ENCODE results near the gene RNFT2.
A peak's percentile ranks its signal among the peaks of the same experiment; 100 is the strongest.
"Not testable (repeated sequence)": the region's sequence is repeated elsewhere in the genome, so short reads cannot be mapped to it uniquely, and the experiment has no call there.

The RNFT2 gene

DNA sequence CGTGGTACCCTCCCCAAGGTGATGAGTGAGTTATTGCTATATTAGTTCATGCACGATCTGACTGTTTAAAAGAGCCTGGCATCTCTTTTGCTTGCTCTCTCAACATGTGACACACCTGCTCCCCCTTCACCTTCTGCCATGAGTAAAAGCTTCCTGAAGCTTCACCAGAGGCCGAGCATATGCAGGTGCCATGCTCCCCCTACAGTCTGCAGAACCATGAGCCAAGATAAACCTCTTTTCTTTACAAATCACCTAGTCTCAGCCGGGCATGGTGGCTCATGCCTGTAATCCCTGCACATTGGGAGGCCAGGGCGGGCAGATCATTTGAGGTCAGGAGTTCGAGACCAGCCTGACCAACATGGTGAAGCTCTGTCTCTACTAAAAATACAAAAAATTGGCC lies 61.8 kb downstream of the RNFT2 start:
- no peak for DNase-seq

DNA sequence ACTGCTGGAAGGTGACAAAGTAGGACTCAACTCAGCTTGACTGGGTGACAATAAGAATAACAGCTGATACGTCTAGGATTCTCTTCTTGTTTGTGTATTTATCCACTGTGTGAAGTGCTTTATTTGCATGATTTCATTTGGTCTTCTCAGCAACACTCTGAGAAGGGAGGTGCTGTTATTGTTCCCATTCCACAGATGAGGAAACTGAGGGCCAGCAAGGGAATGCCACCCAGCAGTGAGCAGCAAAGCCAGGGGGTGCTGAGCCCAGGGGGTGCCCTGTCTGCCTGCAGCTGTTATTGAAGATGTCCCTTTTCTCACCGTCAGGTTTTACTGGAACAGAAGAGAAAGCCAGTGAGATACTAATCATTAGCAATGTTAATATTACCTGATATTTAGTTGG lies 62.8 kb downstream of the RNFT2 start:
- no peak for DNase-seq

DNA sequence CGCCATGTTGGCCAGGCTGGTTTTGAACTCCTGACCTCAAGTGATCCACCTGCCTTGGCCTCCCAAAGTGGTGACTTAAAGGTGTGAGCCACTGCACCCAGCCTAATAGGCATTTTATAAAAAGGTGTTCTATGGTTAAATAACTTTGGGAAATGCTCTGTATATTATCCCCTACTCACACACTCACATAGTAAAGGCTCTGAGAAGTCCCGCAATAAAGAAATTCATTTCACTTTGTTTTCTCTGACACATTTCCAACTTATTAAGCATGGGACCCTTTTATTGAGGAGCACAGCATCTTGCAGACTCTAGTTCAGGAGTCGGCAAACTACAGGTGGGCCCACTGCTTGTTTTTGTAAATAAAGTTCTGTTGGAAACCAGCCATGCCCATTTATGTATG lies 63.9 kb downstream of the RNFT2 start:
- no peak for DNase-seq

DNA sequence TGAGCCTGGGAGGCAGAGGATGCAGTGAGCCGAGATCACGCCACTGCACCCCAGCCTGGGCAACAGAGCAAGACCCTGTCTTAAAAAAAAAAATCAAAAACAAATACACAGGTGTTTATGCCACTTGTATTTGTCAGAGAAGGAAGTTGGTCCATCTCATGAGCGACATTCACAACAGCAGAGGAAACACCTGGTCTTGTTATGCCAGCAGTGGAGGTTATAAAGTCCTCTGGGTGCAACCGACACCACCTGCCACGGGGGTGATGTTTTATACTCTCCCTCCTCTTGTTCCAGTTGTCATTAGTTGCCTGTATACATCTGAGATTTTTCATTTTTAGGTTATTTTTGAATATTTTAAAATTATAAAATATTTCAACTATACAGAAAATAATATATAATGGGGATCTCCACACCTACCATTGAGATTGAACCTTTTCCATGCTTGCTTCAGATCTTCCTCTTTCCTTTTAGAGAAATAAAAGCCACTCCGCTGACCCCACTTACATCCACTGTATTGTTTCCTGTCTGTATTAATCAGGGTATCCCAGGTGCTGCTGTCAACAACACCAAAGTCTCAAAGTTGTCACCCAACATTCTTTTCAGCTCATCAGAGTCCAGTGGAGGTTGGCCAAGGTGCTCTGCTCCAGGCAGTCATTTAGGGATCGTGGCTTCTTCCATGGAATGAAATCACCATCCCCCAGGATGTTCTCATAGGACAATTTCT lies 65.1 kb downstream of the RNFT2 start:
- DNase-seq: no peak

DNA sequence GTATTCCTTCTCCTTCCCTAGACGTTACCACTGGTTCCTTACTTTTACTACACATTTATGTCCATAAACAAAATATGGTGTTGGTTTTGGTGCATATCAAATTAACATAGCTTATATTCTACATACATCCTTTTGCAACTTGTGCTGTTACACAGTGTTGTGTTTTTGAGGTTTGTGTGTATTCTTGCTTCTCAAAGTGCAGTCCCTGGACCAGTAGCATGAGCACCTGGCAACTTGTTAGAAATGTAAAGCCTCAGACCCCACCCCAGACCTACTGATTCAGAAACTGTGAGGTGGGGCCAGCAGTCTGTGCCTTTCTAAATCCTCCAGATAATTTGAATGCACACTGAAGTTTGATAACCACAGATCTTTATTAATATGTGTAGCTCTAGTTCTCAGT lies 65.9 kb downstream of the RNFT2 start:
- DNase-seq: no peak

DNA sequence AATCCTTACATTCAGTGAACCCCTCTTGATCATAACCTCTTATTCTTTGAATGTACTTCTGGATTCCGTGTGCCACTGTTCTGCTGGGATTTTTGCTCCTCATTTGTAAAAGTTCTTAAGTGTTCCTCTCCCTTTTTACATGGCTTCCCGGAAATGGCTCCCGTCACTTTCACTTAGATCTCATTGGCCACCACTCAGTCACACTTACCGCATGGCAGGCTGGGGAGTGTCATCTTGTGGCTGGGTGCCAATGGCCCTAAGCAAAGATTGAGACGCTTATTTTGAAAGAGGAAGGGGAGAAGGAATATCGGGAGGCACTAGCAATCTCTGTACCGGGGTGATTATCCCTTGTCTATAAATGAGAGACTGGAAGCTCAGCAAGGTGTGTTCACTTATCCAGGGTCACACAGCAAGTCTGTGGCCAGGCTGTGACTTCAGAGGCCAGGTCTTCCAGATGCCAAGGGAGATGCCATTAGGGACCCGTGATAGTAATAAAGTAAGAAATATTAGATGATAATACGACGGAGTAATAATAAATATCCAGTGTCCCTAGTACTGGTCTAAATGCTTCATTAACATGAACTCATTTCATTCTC lies 68.8 kb downstream of the RNFT2 start:
- no peak for DNase-seq

DNA sequence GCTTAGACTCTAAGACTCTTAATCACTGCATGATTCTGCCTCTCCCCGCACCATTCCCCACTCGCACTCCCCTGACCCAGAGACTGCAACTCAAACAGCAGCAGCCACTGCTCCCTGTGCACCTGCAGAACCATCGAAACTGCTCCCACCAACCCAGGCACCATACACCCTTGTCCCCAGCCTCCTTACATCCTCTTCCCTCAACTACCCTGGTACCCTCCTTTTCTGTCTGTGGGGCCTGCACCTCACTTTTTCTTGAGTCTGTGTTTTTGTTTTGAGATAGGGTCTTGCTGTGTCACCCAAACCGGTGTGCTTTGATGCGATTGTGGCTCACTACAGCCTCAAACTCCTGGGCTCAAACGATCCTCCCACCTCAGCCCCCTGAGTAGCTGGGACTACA lies 69.4 kb downstream of the RNFT2 start:
- DNase-seq: no peak

DNA sequence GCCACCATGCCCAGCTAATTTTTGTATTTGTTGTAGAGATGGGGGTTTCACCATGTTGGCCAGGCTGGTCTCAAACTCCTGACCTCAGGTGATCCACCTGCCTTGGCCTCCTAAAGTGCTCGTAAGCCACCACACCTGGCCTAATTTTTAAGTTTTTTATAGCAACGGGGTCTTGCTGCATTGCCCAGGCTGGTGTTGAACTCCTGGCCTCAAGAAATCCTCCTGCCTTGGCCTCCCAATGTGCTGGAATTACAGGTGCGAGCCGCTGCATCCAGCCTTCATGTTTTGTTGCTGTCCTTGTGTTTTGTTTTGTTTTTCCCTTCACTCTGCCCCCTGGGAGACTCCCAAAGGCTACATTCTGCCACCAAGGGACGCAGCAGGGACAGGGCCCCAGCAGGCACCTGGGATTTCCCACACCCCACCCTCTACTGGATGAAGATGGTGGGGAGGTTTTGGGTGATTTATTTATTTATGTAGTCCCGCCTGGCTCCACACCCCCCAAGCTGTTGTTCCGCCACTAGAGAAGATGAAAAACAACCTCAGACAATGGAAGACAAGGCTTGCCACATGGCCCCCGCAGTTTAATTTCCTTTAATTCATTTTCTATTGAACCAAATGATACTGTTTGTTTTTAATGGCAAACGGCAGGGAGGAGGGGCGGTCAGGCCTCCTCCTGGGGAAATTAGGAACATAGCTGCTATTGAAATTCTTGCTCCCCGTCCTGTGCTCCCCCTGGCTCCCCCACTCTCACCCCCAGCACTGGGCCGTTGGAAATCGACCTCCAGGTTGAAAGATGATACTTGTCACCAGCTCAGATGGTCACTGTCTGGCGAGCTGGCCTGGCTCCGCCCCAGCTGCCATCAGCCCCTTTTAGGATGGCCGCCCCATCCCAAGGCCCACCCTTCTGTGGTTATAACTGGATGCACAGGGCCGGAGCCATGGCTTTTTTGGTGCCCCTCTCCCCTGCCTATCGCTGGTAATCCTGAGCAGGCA lies 70.3 kb downstream of the RNFT2 start:
- DNase-seq: no peak

DNA sequence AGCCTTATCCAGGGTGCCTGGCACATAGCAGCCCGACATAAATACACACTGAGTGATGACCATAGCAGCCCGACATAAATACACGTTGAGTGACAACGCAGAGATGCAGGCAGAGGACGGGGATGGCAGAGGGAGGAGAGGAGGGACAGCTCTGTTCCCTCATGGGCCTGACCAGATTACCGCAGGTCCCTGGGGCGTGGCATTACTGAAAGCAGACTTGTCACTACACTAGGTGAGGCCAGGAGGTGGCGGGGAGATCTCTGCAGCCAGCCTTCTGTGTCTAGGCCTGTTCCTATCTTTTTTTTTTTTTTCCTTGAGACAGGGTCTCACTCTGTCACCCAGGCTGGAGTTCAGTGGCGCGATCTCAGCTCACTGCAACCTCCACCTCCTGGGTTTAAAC lies 74.1 kb downstream of the RNFT2 start:
- DNase-seq: no peak

DNA sequence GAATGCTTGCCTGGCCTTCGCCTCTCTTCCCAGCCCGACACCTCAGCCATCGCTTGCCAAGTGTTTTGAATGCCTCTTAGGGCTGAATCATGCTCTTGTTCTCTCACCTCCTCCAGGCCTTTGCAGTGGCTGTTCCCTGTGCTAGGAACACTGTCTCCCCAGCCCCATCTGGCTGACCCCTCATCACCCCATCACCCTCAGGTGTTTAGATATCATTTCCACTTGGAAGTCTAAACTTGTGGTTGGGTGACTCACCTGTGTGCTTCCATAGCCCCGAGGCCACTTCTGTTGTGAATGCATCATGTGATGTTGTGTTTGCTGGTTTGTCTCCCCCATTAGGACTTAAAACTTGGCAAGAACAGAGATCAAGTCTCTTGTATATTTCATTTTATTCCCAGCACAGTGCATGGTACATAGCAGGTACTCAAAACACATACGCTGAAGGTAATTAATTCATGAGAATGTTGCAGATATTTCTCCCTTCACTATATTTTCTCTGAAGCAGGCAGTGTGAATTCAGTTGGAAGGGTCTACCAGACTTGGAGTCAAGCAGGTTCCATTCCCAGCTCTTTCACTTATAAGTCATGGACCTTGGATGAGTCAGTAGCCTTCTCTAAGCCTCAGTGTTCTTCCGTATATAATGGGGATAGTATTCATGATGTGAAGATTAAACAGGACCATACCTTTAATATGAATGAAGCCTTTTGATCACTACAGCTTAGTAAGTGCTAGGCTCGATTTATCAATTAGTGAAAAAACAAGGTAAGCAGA lies 75.3 kb downstream of the RNFT2 start:
- DNase-seq: no peak

DNA sequence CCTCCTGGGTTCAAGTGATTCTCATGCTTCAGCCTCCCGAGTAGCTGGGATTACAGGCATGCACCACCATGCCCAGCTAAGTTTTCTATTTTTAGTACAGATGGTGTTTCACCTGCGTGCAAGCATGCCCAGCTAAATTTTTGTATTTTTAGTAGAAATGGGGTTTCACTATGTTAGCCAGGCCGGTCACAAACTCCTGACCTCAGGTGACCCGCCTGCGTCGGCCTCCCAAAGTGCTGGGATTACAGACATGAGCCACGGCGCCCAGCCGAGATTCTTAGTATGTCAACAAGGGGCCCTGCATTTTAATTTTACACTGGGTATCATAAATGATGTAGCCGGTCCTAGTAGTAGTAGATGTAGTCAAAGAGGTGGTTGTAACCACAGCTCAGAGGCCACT lies 76.7 kb downstream of the RNFT2 start:
- DNase-seq: not testable (repeated sequence)

DNA sequence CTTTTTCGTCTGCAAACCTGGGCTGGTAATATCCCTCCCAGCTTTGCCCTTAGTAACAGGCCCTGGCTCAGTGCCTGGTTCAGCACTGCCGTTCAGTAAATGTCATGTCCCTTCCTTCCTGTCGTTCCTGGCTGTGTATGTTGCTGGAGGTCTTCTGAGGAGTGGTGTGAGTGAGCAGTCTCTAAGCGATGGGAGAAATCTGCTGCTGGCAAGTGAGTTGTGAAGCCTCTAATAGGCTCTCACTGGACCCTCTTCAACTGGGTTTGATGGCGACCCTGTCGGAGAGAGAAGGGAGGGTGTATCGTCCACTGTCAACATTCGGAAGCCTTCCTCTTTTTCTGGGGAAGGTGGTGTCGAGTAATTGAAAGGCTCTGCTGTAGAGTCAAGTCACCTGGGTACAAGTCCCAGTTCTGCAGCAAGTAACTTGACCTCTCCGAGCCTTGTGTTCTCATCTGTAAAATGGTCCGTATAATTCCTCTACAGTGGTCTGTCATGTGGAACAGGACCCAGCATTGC lies 80.3 kb downstream of the RNFT2 start:
- no peak for DNase-seq

DNA sequence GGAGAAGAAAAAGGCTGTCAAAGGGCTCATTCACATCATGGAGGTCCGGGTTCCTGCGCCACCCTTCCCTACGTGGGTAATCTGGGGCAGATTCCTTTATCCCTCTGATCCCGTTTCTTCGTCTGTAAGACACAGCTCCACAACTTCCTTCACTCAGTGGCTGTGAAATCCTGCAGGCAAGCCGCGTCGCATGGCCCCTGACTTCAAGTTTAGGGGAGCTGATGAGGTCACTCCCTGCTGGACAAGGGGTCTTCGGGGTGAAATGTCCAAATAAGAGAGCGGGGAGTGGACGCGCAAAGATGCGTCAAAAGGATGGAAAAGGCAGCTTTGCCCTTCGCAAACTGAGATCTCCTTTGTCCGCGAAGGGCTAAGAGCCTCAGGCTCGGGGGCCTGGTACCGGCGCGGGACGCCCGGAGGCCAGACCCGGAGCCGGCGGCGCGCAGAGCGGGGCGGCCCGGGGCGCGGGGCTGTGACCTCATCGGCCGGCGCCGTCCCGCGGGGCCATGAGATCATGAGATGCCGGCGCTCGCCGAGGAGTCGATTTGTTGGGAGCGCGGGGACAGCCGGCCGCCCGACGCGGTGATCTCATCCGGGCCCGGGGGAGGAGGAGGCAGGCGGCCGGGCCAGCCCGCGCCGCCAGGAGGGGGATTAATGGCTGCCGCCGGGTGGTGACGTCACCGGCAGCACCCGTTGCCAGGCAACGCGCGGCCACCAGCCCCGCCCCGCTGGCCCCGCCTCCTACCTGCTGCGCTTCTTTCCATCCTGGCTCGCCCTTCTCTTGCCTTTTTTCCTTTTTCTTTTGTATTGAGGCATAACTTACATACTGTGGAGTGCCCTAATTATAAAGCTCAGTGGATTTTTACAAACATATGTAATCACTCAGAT lies 81.1 kb downstream of the RNFT2 start:
- peak; percentile 91 for DNase-seq

DNA sequence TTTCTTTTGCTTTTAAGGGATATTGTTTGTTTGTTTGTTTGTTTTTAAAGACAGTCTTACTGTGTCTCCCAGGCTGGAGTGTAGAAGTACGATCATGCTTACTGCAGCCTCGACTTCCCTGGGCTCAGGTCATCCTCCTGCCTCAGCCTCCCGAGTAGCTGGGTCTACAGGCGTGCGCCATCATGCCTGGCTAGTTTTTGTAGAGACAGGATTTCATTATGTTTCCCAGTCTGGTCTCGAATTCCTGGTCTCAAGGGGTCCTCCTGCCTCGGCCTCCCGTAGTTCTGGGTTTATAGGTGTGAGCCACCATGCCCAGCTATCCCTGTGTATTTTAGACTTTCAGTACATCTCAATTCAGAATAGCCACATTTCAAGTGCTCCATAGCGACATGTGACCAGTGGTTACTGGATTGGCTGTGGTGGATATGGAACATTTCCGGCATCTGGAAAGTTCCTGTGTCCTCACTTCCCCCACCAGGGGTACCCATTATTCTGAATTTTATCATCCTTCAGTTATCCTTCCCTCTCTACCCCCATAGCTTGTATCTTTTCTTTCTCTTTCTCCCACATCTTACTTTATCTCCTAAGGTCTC lies 82.0 kb downstream of the RNFT2 start:
- DNase-seq: no peak

DNA sequence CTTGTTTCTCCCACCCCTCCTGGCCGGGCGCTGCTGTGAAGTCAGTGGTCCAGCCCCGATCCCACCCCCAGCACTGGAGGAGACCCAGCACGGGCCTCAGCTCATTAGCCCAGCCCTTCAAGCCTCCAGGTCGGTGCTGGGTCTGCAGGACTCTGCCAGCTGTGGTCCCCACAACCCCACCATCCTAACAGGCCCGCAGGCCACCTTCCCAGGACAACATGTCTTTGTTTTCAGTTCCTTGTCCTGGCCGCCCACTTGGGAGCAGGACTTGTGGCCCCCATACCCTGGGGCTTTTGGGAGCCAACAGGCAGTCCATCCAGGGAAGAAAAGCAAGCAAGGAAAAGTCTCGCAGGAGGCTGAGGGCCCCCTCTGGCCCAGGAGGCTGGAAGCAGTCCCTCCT lies 83.2 kb downstream of the RNFT2 start:
- DNase-seq: no peak

DNA sequence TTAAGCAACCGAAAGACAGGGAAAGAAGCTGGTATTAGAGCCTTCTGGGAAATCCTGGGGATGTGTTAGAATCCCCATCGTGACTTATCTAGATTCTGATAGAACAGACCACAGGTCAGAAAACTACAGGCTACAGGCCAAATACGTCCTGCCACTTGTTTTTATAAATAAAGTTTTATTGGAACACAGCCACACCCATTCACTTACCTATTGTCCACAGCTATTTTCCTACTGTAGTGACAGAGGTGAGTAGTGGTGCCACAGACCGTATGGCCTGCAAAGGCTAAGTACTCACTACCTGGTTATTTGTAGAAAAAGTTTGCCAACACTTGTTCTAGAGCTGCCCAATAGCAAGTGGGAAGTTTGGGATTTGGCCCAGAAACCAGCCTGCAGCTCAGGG lies 89.3 kb downstream of the RNFT2 start:
- no peak for DNase-seq

DNA sequence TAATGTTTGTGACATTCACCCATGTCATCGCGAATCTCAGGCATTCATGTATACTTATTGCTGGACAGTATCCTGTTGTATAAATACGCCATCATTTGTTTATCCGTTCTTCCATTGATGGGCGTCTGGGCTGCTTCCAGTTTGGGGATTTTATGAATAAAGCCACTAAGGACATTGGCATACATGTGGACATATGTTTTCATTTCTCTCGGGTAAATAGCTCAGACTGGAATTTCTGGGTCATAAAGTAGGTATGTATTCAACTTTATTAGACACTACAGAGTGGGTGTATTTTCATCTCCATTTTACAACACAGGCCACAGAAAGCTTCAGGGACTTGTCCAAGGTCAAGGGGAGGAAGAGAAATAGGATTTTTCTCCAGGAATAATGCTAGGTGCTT lies 94.2 kb downstream of the RNFT2 start:
- no peak for DNase-seq

DNA sequence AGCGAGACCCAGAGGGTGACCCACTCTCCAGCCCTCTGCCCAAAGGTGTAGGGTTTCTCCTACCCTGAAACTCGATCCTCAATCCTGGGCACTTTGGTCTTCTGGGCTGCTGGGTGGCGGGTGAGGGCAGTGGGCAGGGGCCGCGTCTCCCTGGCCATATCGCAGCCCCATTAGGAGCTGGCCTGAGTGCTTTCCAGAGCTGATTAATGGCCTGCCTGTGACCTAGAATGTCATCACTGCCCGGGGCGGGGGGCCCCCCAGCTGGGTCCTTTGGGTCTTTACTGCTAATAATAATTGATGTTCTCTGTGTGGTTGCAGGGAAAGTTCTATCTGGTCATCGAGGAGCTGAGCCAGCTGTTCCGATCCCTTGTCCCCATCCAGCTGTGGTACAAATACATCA lies 95.4 kb downstream of the RNFT2 start:
- DNase-seq: no peak

DNA sequence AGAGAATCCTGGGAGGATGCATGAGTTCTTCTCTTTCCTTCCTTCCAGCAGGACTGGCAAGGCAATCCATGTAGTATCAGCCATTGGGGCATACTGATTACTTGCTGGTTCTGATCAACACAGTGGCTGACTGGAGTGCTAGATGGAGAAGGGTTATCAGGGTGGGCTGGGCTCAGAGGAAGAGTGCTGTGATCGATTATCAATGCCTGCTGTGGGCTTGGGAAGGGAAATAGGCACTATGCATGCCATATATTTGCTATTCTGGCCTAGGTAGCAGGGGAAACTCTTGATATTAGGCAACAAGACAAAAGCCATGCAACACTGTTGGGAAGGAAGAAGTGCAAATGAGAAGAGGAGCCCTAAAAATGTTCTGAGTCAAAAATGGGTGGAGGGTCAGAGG lies 97.4 kb downstream of the RNFT2 start:
- no peak for DNase-seq

DNA sequence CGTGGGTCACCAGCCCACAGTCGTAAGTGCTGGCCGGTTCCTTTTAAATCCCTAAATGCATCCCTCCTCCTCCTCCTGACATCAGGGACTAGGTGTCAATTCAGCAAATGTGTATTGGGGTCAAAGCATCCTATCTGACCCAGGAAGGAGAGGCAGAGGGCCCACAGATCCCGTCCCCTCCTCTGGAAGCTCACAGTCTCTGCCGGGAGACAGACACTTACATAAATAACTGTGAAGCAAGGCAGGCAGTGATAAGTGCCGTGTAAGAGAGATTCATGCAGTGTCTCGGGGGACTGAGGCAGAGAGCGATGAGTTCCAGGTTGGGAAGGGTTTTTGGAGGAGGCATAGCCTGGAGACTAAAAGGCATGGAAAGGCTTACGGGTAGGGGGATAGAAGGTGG lies 99.0 kb downstream of the RNFT2 start:
- no peak for DNase-seq

DNA sequence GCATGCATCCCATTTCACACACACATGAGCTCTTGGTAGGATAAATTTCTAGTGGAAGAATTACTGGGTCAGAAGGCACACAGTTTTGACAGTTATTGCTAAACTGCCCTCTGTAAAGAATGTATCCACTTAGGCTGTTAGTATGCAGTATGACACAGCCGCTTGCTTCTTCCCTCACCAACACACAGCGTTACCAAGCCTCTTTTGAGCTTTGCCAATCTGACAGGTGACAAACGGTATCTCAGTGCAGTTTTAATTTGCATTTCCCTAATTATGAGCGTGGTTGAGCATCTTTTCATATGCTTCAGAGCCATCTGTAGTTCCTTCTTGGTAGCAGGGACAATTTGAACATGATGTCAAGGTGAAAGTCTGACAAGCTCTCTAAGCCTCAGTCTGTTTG lies 100.2 kb downstream of the RNFT2 start:
- DNase-seq: no peak
